ENCODE measurements around the gene RGS4. TPM values are rescaled to one million over a fixed set of nuclear protein-coding genes. Genes with fewer than 3 reads are reported as not detected.

RGS4 gene
- total and polyA plus RNA-seq, 2 of the 13 experiments (the other 11 are each of a cell fraction or from before 2014, with no cell fraction given) = not detected

DNA sequence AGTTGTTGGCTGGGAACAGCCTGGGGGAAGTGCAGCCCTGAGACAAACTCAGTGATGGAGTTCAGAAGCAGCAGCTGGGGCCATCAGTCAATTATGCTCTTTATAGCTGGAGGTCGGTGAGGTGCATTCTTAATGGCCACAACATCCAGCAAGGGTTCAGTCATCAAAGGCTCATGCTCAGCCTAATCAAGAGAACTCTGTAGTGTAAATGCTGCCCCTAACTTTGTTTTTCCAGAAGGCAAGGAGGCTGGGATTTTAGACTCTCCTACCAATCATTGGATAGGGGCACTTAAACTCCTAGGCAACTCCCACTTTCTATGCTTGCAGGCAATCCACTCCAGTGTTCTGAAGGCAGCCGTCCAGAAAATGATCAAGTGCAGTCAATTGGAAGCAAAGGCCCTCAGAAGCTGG lies 15.0 kb upstream of the RGS4 start (continued):
- TF ChIP-seq, protein P1, sequence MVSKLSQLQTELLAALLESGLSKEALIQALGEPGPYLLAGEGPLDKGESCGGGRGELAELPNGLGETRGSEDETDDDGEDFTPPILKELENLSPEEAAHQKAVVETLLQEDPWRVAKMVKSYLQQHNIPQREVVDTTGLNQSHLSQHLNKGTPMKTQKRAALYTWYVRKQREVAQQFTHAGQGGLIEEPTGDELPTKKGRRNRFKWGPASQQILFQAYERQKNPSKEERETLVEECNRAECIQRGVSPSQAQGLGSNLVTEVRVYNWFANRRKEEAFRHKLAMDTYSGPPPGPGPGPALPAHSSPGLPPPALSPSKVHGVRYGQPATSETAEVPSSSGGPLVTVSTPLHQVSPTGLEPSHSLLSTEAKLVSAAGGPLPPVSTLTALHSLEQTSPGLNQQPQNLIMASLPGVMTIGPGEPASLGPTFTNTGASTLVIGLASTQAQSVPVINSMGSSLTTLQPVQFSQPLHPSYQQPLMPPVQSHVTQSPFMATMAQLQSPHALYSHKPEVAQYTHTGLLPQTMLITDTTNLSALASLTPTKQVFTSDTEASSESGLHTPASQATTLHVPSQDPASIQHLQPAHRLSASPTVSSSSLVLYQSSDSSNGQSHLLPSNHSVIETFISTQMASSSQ (IDR thresholded peaks at IDR 0.05; ENCODE audit: low read depth) = no peak
- TF ChIP-seq, protein P1 (CRISPR knock-in tag; IDR thresholded peaks at IDR 0.05; ENCODE audit: borderline replicate concordance) = no peak
- TF ChIP-seq, protein P2, sequence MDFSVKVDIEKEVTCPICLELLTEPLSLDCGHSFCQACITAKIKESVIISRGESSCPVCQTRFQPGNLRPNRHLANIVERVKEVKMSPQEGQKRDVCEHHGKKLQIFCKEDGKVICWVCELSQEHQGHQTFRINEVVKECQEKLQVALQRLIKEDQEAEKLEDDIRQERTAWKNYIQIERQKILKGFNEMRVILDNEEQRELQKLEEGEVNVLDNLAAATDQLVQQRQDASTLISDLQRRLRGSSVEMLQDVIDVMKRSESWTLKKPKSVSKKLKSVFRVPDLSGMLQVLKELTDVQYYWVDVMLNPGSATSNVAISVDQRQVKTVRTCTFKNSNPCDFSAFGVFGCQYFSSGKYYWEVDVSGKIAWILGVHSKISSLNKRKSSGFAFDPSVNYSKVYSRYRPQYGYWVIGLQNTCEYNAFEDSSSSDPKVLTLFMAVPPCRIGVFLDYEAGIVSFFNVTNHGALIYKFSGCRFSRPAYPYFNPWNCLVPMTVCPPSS (IDR thresholded peaks at IDR 0.05) = no peak
- TF ChIP-seq KAT7 (CRISPR knock-in tag; IDR thresholded peaks at IDR 0.05; ENCODE audit: borderline replicate concordance) (no peak), SAP130 (CRISPR knock-in tag; IDR thresholded peaks at IDR 0.05; ENCODE audit: low read depth) (no peak), ATRX (CRISPR knock-in tag; IDR thresholded peaks at IDR 0.05; ENCODE audit: borderline replicate concordance) (no peak), GABPB1 (CRISPR knock-in tag; IDR thresholded peaks at IDR 0.05) (no peak), ETV5 (CRISPR knock-in tag; IDR thresholded peaks at IDR 0.05; ENCODE audit: borderline replicate concordance) (no peak), ONECUT2 (CRISPR knock-in tag; IDR thresholded peaks at IDR 0.05) (no peak), NR2F1 (CRISPR knock-in tag; IDR thresholded peaks at IDR 0.05) (no peak)
- TF ChIP-seq, protein P3, sequence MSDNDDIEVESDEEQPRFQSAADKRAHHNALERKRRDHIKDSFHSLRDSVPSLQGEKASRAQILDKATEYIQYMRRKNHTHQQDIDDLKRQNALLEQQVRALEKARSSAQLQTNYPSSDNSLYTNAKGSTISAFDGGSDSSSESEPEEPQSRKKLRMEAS (IDR thresholded peaks at IDR 0.05) = no peak

Data from HepG2 (cell line).